Head of caudate nucleus (tissue), 42 donors: Measurements from ENCODE around the gene USP20.
A peak's percentile ranks its signal among the peaks of the same experiment; 100 is the strongest.

Source experiments
- DNase-seq, 42 donors: peaks; one replicate each; pipeline versions ENCODE4 v3.0.0 to v3.0.0-alpha.2; 2020 to 2021; ENCODE audit warnings: mixed read lengths in 7 of 42
- intact Hi-C: fragments of 100-400 bp; cut with DNase I; formaldehyde crosslinking; loops from one replicate; pipeline ENCODE4 v1.15.0; 2022

USP20 gene

GRCh38 chr9:129868023-129868871 is 33.0 kb downstream of the USP20 start:
- no peak for DNase-seq
- intact Hi-C loops, result no loop called here

- DNase-seq, result peak in 30 of 42 donors; percentile 29 to 76 (median 54)
- intact Hi-C loops, result no loop called here
Measured at GRCh38 chr9:129868872-129869486, 33.7 kb downstream of the USP20 start.

GRCh38 chr9:129869585-129870501 is 34.6 kb downstream of the USP20 start:
- DNase-seq, result no peak
- intact Hi-C loops, result no loop called here

- no peak for DNase-seq
- intact Hi-C loops, result no loop called here
Measured at GRCh38 chr9:129871046-129871445, 35.8 kb downstream of the USP20 start.

- intact Hi-C loops, result no loop called here
- DNase-seq, result no peak
Measured at GRCh38 chr9:129873563-129874190, 38.4 kb downstream of the USP20 start.

- DNase-seq, result no peak
- intact Hi-C loops, result loop anchor here (5.0 kb wide), 1 partner anchor 228 kb away; no protein-coding TSS in a partner anchor
Measured at GRCh38 chr9:129874261-129875101, 39.2 kb downstream of the USP20 start.

DNA sequence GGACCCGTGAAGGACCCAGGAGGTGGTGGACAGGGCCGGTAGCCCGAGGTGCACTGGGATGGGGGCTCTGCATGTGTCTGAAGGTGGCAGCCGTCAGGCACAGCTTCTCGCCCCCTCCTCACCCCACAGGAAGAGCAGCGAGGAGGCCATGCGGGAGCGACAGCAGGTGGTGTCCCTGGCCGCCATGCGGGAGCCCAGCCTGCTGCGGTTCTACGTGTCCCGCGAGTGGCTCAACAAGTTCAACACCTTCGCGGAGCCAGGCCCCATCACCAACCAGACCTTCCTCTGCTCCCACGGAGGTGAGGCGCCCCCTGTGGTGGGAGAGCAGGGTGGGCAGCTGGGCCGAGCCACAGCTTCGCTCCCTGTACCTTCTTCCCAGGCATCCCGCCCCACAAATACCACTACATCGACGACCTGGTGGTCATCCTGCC is 39.9 kb downstream of the USP20 start:
- no peak for DNase-seq
- intact Hi-C loops, result loop anchor here (5.0 kb wide), 1 partner anchor 227 kb away; no protein-coding TSS in a partner anchor

- no peak for DNase-seq
- intact Hi-C loops, result loop anchor here (5.0 kb wide), 1 partner anchor 226 kb away; no protein-coding TSS in a partner anchor
Measured at GRCh38 chr9:129875687-129876395, 40.6 kb downstream of the USP20 start.

- intact Hi-C loops, result loop anchor here (5.0 kb wide), 1 partner anchor 225 kb away; no protein-coding TSS in a partner anchor
- no peak for DNase-seq
Measured at GRCh38 chr9:129876815-129877214, 41.6 kb downstream of the USP20 start.

- no peak for DNase-seq
- intact Hi-C loops, result loop anchor here (5.0 kb wide), 1 partner anchor 224 kb away; no protein-coding TSS in a partner anchor
Measured at GRCh38 chr9:129878291-129878690, 43.0 kb downstream of the USP20 start.

- DNase-seq, result no peak
- intact Hi-C loops, result loop anchor here (5.0 kb wide), 1 partner anchor 223 kb away; no protein-coding TSS in a partner anchor
Measured at GRCh38 chr9:129879103-129879699, 43.9 kb downstream of the USP20 start.

GRCh38 chr9:129879991-129880653 is 44.9 kb downstream of the USP20 start:
- intact Hi-C loops, result loop anchor here (5.0 to 10.0 kb wide), 2 partner anchors 222 to 355 kb away; no protein-coding TSS in a partner anchor
- DNase-seq, result no peak

GRCh38 chr9:129880654-129881546 is 45.6 kb downstream of the USP20 start:
- DNase-seq, result peak in 41 of 42 donors; percentile 30 to 88 (median 69)
- intact Hi-C loops, result loop anchor here (10.0 kb wide), 1 partner anchor 354 kb away; no protein-coding TSS in a partner anchor

DNA sequence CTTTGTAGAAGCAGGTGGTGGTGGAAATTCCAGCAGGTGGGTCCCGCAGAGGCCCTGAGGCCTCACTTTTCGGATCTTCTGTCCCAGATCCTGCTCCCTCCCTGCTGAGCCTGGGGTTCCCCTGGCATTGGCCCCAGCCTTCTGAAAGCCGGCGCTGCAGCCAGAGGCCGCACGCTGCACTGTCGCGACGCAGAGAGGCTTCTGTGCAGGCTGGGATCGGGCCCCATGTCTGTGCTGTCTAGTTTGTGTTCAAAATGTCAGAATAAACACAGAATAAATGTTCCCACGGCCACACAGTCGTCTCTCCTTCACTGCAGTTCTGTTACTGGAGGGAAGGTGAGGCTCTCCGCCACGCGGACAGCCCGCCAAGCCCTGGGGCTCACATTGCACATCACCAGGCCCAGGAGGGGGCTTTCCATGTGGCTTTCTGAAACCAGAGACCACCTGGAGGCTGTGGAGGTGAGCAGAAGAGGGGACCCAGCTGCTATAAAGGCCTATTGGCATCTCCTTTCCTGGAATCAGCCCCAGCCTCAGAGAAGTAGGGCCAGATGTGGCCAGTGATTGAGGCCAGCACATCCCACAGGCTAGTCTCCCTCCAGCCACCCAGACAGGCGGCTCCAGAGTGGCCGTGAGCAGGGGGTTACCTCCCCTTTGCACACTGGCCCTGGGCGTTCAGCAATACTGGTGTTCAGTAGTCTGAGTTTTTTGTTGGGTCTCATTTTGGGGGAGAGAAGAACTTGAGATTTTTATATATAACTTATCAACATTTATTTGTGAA is 46.5 kb downstream of the USP20 start:
- intact Hi-C loops, result loop anchor here (10.0 kb wide), 1 partner anchor 353 kb away; no protein-coding TSS in a partner anchor
- no peak for DNase-seq
